GM19455 (cell line): Measurements from ENCODE around the gene SOX6.
"Not testable (repeated sequence)": the region's sequence is repeated elsewhere in the genome, so short reads cannot be mapped to it uniquely, and the experiment has no call there.

Experiments used
- ATAC-seq: cut with Tn5 transposase; IDR thresholded peaks from one replicate; pipeline ENCODE4 v1.9.1; 2021; ENCODE audit not compliant: unreplicated experiment

SOX6 gene

GRCh38 chr11:16058671-16059070 is 297.7 kb downstream of the SOX6 start:
- ATAC-seq = no peak

- ATAC-seq = no peak
Observed at GRCh38 chr11:16052750-16053149, 303.6 kb downstream of the SOX6 start.

GRCh38 chr11:16049611-16050010 is 306.7 kb downstream of the SOX6 start:
- ATAC-seq = no peak

DNA sequence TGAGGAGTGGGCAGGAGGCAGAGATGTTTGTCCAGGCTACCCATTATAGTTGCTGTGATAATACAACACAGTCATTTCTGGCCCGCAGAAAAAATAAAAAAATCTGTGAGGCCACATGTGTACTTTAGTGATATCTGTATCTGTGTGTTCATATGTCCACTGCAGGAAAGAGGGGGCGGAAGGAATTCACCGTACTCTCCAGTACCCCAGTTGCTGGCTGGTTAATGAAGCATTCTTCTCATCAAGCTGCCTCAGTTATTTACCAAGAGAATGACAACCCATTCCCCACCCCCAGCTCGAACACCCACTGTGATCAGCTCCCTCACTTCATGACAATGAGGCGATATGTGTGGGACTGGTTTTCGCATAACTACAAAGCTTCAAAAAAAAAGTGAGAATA is 309.3 kb downstream of the SOX6 start:
- ATAC-seq = no peak

- no peak for ATAC-seq
Observed at GRCh38 chr11:16043617-16044016, 312.7 kb downstream of the SOX6 start.

GRCh38 chr11:16041207-16041606 is 315.1 kb downstream of the SOX6 start:
- no peak for ATAC-seq

GRCh38 chr11:16040151-16040550 is 316.2 kb downstream of the SOX6 start:
- no peak for ATAC-seq

DNA sequence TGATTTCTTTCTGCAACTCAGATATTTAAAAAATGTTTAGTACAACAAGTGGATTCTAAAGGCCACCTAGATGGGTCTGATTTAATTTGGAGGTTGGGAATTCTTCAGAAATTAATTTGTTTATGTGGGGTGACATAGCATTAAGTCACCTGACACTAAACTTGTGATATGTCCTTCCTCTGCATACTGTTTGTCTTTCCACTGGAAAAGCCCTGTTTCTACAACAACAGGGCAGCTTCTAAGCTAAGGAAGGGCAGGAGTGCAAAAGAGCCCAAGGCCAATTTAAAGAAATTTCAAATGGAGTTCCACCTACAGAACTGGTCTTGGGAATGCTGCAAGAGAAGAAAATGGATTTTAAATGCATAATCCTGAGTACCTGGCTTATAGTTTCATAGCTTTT is 319.2 kb downstream of the SOX6 start:
- ATAC-seq = no peak

DNA sequence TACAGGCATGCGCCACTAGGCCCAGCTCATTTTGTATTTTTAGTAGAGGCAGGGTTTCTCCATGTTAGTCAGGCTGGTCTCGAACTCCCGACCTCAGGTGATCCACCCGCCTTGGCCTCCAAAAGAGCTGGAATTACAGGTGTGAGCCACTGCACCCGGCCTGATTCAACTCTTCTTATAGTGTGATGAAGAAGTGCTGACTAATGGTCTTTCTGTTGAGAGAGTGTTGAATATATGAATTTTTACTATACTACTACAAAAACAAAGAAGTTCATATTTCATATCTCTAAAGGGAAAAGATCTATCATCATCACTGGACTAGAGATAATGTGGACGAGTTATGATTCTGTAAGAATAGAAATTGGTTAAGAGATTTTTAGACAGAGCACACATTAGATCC is 320.1 kb downstream of the SOX6 start:
- ATAC-seq = no peak

DNA sequence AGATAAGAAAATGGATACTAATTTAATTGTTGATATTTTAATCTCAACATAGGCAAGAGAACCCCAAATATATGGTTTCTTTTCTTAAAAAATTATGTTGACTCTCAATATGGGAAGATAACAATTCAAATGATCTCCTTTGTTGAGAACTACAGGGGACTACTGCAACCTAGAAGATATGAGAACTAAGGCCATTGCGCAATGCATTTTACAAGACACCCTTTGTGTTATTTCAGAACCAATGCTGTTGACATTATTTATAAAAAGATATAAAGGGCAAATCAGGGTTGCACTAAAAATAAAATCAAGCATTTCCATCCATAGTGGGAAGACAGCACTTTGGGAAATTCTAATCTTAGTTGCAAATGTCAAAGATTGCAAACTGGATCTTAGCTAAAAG is 322.3 kb downstream of the SOX6 start:
- no peak for ATAC-seq

- no peak for ATAC-seq
Observed at GRCh38 chr11:16032974-16033373, 323.4 kb downstream of the SOX6 start.

GRCh38 chr11:16031210-16031609 is 325.1 kb downstream of the SOX6 start:
- no peak for ATAC-seq

GRCh38 chr11:16030664-16031063 is 325.7 kb downstream of the SOX6 start:
- ATAC-seq = no peak

DNA sequence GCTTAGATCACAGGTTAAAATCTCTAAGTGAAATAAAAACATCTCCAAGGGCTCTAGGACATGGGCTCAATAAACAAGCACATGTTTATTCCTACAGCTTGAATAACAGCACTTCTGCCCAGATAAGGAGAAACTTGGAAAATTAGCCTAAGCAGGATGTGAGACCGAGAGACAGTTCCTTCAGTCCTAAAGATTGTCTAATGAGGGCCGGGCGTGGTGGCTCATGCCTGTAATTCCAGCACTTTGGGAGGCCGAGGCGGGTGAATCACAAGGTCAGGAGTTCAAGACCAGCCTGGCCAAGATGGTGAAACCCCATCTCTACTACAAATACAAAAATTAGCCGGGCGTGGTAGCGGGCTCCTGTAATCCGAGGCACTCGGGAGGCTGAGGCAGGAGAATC is 327.2 kb downstream of the SOX6 start:
- ATAC-seq = not testable (repeated sequence)

GRCh38 chr11:16028419-16028818 is 327.9 kb downstream of the SOX6 start:
- ATAC-seq = no peak

DNA sequence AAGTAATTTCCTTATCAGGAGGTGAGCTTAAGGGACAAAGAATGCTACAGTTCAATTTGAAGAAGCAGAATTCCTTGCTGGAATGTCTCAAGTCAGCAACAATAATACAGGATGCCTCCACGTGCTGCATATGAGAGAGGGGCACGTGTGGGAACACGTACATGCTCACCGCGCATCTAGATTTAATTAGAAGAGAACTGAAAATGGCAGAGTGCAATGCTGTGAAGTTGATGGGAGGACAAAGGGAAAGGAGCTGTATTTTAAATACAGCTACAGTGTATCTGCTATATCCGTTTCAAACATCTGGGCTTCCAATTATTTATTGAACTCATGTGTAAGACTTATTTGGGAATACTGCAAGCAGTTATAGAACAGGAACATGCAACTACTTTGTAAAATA is 328.7 kb downstream of the SOX6 start:
- no peak for ATAC-seq

DNA sequence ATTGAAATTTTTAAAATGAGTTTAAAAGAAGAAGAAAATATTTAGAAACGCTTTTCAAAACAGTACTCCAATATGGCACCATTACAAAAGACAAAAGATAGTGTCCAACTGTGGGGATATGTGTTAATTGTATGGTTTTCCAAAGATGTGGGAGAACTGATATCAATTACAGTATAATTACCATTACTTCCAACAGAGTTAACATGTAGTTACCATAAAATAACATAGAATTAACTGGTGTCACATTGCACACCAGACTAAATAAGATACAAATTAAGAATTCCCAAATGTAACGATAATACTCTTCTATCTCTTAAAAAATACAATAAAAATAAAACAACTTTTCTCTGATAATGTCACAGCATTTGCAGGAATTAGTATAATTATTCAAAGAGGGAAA is 329.5 kb downstream of the SOX6 start:
- ATAC-seq = no peak

GRCh38 chr11:16018931-16019330 is 337.4 kb downstream of the SOX6 start:
- no peak for ATAC-seq

DNA sequence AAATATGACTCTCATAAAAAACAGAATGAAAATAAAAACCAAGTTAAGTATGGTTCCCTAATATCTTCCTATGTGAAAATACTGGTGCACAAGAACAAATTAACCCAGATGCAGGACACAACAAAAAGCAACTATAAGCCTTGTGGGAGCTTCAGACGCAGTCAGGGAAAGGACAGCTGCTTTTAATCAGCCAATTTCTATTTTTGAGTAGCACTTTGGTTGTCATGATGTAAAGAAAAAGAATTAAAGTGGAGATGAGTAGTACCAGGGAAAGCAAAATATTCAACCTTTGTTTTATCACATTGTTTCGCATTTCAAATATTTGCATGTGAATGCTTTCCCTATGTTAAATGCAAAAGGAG is 339.9 kb downstream of the SOX6 start:
- no peak for ATAC-seq

- no peak for ATAC-seq
Observed at GRCh38 chr11:16015741-16016467, 340.4 kb downstream of the SOX6 start.

DNA sequence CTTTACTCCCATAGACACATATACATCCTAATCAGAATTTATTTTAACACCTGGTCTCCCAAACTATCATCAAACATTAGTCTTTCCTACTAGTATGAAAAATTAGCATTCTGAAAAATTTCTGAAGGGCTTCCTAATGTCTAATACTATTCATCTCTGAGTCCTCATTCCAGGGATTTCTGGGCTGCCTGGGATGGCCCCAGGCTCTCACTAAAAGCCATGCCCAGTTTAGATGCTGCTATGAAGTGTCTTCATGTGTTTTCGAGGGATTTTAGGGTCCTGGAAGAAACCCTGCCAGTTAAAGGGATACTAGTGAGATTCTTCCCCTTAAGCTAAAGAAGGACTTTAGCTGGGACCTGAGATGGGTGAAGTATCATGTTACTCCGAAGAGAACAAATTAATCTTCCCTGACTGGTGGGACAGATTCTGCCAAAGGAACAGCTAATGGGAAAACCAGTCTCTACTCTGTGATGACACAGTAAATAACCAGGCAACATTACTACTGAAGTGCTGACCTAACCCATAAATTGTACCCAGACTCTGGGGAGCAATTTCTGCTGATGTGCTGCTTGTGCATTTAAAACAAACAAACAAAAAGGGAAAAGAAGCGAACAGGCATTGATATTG is 342.6 kb downstream of the SOX6 start:
- no peak for ATAC-seq

- ATAC-seq = no peak
Observed at GRCh38 chr11:16013242-16013641, 343.1 kb downstream of the SOX6 start.
